Measurements from ENCODE around the gene SPTB. TPM values are rescaled to one million over a fixed set of nuclear protein-coding genes. Genes with fewer than 3 reads are reported as not detected.

Gene SPTB
- total RNA-seq, 1 donor from 2014 or later: 0.04 TPM

DNA sequence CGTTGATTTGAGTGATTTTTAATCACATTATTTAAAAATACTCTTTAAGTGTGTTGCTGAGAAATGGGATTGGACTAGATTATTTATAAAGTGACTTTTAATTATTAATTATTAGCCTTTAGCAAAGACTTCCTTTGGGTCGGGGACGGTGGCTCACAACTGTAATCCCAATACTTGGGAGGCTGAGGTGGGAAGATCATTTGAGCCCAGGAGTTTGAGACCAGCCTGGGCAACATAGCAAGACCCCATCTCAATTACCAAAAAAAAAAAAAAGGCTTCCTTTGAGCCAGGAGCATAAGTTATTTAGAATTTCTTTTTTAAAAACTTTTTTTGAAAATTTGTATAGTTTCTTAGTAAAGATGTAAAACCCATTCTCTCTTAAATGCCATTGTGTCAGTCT lies 43.3 kb upstream of the SPTB start:
- Mint-ChIP-seq H3K27ac (no peak overlapping the region), H3K36me3 (ENCODE audit: low read depth) (peaks cover 56% of the 10 kb centered on the region), H3K9me3 (no peaks in the 10 kb centered on the region), H3K4me3 (no peak overlapping the region), H3K27me3 (no peaks in the 10 kb centered on the region), H3K4me1 (peaks cover 40% of the 10 kb centered on the region)
- intact Hi-C loops (cut with micrococcal nuclease): no loop called here
- POLR2A ChIA-PET: interaction anchor here (0.7 kb wide), 1 partner anchor 1152 kb away, joined by 6 read pairs; no protein-coding TSS in a partner anchor
- DNase-seq (no peak), ATAC-seq (ENCODE audit: low read depth) (no peak)
- TF ChIP-seq, protein P1, sequence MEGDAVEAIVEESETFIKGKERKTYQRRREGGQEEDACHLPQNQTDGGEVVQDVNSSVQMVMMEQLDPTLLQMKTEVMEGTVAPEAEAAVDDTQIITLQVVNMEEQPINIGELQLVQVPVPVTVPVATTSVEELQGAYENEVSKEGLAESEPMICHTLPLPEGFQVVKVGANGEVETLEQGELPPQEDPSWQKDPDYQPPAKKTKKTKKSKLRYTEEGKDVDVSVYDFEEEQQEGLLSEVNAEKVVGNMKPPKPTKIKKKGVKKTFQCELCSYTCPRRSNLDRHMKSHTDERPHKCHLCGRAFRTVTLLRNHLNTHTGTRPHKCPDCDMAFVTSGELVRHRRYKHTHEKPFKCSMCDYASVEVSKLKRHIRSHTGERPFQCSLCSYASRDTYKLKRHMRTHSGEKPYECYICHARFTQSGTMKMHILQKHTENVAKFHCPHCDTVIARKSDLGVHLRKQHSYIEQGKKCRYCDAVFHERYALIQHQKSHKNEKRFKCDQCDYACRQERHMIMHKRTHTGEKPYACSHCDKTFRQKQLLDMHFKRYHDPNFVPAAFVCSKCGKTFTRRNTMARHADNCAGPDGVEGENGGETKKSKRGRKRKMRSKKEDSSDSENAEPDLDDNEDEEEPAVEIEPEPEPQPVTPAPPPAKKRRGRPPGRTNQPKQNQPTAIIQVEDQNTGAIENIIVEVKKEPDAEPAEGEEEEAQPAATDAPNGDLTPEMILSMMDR (IDR thresholded peaks at IDR 0.05): no peak
- CTCF ChIA-PET: no interaction called here

DNA sequence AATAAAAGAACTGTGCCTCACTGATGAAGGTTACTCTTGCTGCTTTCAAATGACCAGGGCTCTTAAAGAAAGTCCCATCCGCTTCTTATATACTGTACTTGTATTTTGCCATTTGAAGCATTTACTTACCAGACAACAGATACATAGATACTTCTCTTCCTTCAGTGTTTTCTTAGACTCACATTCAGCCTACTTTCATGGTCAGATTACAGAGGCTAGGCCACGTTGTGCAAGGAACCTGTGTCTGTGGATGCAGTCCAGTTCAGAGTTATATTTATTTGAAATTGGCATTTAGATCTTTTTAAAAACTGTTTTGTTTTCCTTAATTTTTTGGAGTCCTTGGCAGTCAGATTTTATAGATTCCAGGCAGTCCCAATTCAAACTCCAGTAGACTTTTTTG lies 40.8 kb upstream of the SPTB start:
- H3K9me3 Mint-ChIP-seq: no peaks in the 10 kb centered on the region
- no peaks in the 10 kb centered on the region for H3K27me3 Mint-ChIP-seq
- DNase-seq (no peak), ATAC-seq (ENCODE audit: low read depth) (no peak)
- TF ChIP-seq, protein P1 (IDR thresholded peaks at IDR 0.05): no peak
- intact Hi-C loops (cut with micrococcal nuclease): no loop called here
- POLR2A ChIA-PET: no interaction called here
- CTCF ChIA-PET: no interaction called here
- no peak overlapping the region for H3K4me3 Mint-ChIP-seq
- peaks cover 49% of the 10 kb centered on the region for H3K4me1 Mint-ChIP-seq
- peaks cover 53% of the 10 kb centered on the region for H3K36me3 Mint-ChIP-seq (ENCODE audit: low read depth)
- H3K27ac Mint-ChIP-seq: no peak overlapping the region

DNA sequence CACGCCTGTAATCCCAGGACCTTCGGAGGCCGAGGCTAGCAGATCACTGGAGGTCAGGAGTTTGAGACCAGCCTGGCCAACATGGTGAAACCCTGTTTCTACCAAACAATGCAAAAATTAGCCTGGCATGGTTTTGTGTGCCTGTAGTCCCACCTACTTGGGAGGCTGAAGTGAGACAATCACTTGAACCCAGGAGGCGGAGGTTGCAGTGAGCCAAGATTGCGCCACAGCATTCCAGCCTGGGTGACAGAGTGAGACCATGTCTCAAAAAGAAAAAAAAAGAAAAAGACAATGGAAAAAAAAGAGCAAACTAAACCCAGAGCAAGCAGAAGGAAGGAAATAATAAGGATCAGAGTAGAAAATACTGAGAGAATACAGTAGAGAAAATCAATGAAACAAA lies 39.9 kb upstream of the SPTB start:
- Mint-ChIP-seq H3K36me3 (ENCODE audit: low read depth) (peaks cover 49% of the 10 kb centered on the region), H3K4me1 (peaks cover 56% of the 10 kb centered on the region)
- no peak for ATAC-seq (ENCODE audit: low read depth)

GRCh38 chr14:64919215-64919614 lies 39.5 kb upstream of the SPTB start:
- ChIA-PET POLR2A (interaction anchor here (0.5 kb wide), 1 partner anchor 30 kb away, joined by 5 read pairs; no protein-coding TSS in a partner anchor), CTCF (no interaction called here)
- no peak for DNase-seq
- no peaks in the 10 kb centered on the region for H3K27me3 Mint-ChIP-seq
- H3K9me3 Mint-ChIP-seq: no peaks in the 10 kb centered on the region
- H3K4me1 Mint-ChIP-seq: peaks cover 55% of the 10 kb centered on the region
- TF ChIP-seq, protein P1 (IDR thresholded peaks at IDR 0.05): no peak
- no peak overlapping the region for H3K27ac Mint-ChIP-seq
- H3K36me3 Mint-ChIP-seq (ENCODE audit: low read depth): peaks cover 48% of the 10 kb centered on the region
- intact Hi-C loops (cut with micrococcal nuclease): loop anchor here (10.0 kb wide), 1 partner anchor 584 kb away; no protein-coding TSS in a partner anchor
- no peak overlapping the region for H3K4me3 Mint-ChIP-seq
- ATAC-seq (ENCODE audit: low read depth): no peak

More for the DNA sequence above, 39.9 kb upstream of the SPTB start:
- no peak overlapping the region for H3K4me3 Mint-ChIP-seq
- TF ChIP-seq, protein P1 (IDR thresholded peaks at IDR 0.05): no peak
- no peaks in the 10 kb centered on the region for H3K9me3 Mint-ChIP-seq
- DNase-seq: no peak
- intact Hi-C loops (cut with micrococcal nuclease): loop anchor here (10.0 kb wide), 1 partner anchor 585 kb away; no protein-coding TSS in a partner anchor
- no peaks in the 10 kb centered on the region for H3K27me3 Mint-ChIP-seq
- no peak overlapping the region for H3K27ac Mint-ChIP-seq
- CTCF ChIA-PET: no interaction called here
- POLR2A ChIA-PET: no interaction called here

- TF ChIP-seq, protein P1 (IDR thresholded peaks at IDR 0.05): no peak
- Mint-ChIP-seq H3K27me3 (no peaks in the 10 kb centered on the region), H3K4me1 (peaks cover 60% of the 10 kb centered on the region), H3K27ac (no peak overlapping the region), H3K9me3 (no peaks in the 10 kb centered on the region), H3K4me3 (no peak overlapping the region), H3K36me3 (ENCODE audit: low read depth) (peaks cover 45% of the 10 kb centered on the region)
- no peak for ATAC-seq (ENCODE audit: low read depth)
- CTCF ChIA-PET: no interaction called here
- POLR2A ChIA-PET: interaction anchor here (0.6 kb wide), 1 partner anchor 13 kb away, joined by 3 read pairs; no protein-coding TSS in a partner anchor
- intact Hi-C loops (cut with micrococcal nuclease): loop anchor here (10.0 kb wide), 1 partner anchor 583 kb away; no protein-coding TSS in a partner anchor
- no peak for DNase-seq
Measured at GRCh38 chr14:64918216-64918615, 38.5 kb upstream of the SPTB start.

Data from activated B cell treated with CpG ODN at 0.5 μM for 24 hours (primary cell).